HepG2 (cell line): ENCODE data around the gene STX10. TPM values are rescaled to one million over a fixed set of nuclear protein-coding genes. Genes with fewer than 3 reads are reported as not detected.
A peak's percentile ranks its signal among the peaks of the same experiment; 100 is the strongest.

Experiments used
- GFI1 ChIP-seq: sonication (generic); formaldehyde crosslinking; IDR thresholded peaks from 2 replicates; pipeline ENCODE4 v1.5.0; 2020; ENCODE audit warnings: missing genetic modification reagents, mild to moderate bottlenecking, borderline replicate concordance
- HDAC6 ChIP-seq: fragments of 200-600 bp; sonication (generic); IDR thresholded peaks from 2 replicates; pipeline ENCODE4 v1.7.0; 2017; ENCODE audit warnings: mild to moderate bottlenecking, antibody characterized with exemption, low read length, low read depth
- PCBP2 ChIP-seq: fragments of 200-400 bp; formaldehyde crosslinking; optimal IDR thresholded peaks from 2 replicates; pipeline ENCODE3; 2018; ENCODE audit warnings: low read length, low read depth; ENCODE audit not compliant: poor library complexity, severe bottlenecking
- RBM39 ChIP-seq: fragments of 200-400 bp; formaldehyde crosslinking; IDR thresholded peaks from one replicate; pipeline ENCODE4 v1.6.1; 2018; ENCODE audit warnings: antibody characterized with exemption, mild to moderate bottlenecking, low read depth, low read length; ENCODE audit not compliant: poor library complexity, severe bottlenecking
- SRSF1 ChIP-seq: fragments of 200-400 bp; formaldehyde crosslinking; optimal IDR thresholded peaks from 2 replicates; pipeline ENCODE3; 2017; ENCODE audit warnings: mild to moderate bottlenecking, low read depth, low read length, moderate library complexity
- TFDP1 ChIP-seq: IDR thresholded peaks from 2 replicates; pipeline ENCODE4 v1.6.1; 2016; ENCODE audit warnings: missing compliant biosample characterization, missing genetic modification reagents, borderline replicate concordance
- THRA ChIP-seq: sonication (generic); formaldehyde crosslinking; IDR thresholded peaks from 2 replicates; pipeline ENCODE4 v1.4.0; 2020; ENCODE audit warnings: missing genetic modification reagents, borderline replicate concordance
- ZBTB10 ChIP-seq: sonication (generic); formaldehyde crosslinking; IDR thresholded peaks from 2 replicates; pipeline ENCODE4 v1.4.0; 2020; ENCODE audit warnings: missing genetic modification reagents, borderline replicate concordance
- ZBTB40 ChIP-seq, 2 experiments: fragments of 450-650 bp in 1 of 2; sonication (generic) in 1 of 2; formaldehyde crosslinking in 1 of 2; IDR thresholded peaks; 2 replicates each; pipeline versions ENCODE4 v1.6.1 to v1.8.0; 2016 to 2022; ENCODE audit warnings: antibody characterized with exemption in 1 of 2, mild to moderate bottlenecking in 1 of 2, missing genetic modification reagents in 1 of 2
- ZNF207 ChIP-seq: fragments of 450-650 bp; IDR thresholded peaks from 2 replicates; pipeline ENCODE4 v1.6.1; 2016; ENCODE audit warnings: antibody characterized with exemption, borderline replicate concordance
- ZNF557 ChIP-seq: sonication (generic); formaldehyde crosslinking; IDR thresholded peaks from 2 replicates; pipeline ENCODE4 v1.4.0; 2020; ENCODE audit warnings: missing genetic modification reagents
- ZNF572 ChIP-seq: sonication (generic); formaldehyde crosslinking; IDR thresholded peaks from 2 replicates; pipeline ENCODE4 v1.5.1; 2020; ENCODE audit warnings: mild to moderate bottlenecking, missing genetic modification reagents
- ZNF674 ChIP-seq: sonication (generic); formaldehyde crosslinking; IDR thresholded peaks from 2 replicates; pipeline ENCODE4 v1.5.0; 2020; ENCODE audit warnings: low read depth, mild to moderate bottlenecking, missing genetic modification reagents
- polyA plus RNA-seq, 8 experiments: library from polyadenylated mRNA; depleted of rRNA in 3 of 8; stranded (reverse) in 7 of 8; unstranded in 1 of 8; fragments of >200 nt; fragmentation: Illumina TruSeq in 4 of 8; extraction: Trizol in 4 of 8; gene quantifications; 2 replicates each; pipeline versions ENCODE4 v1.2.1 to v1.2.3, GENCODE V29; 2011 to 2016; ENCODE audit warnings: low read depth in 4 of 8, missing spikeins in 1 of 8, mixed read lengths in 1 of 8; ENCODE audit not compliant: insufficient read depth in 1 of 8
- total RNA-seq, 5 experiments: library from RNA; depleted of rRNA; stranded (reverse); fragments of >200 nt; fragmentation: Illumina TruSeq; extraction: Trizol; gene quantifications; 2 replicates each; pipeline ENCODE4 v1.2.3, GENCODE V29; 2016; ENCODE audit warnings: low read depth in 1 of 5

STX10 gene
- total and polyA plus RNA-seq, 2 of the 13 experiments (the other 11 are each of a cell fraction or from before 2014, with no cell fraction given): 47.9 to 66.4 TPM

DNA sequence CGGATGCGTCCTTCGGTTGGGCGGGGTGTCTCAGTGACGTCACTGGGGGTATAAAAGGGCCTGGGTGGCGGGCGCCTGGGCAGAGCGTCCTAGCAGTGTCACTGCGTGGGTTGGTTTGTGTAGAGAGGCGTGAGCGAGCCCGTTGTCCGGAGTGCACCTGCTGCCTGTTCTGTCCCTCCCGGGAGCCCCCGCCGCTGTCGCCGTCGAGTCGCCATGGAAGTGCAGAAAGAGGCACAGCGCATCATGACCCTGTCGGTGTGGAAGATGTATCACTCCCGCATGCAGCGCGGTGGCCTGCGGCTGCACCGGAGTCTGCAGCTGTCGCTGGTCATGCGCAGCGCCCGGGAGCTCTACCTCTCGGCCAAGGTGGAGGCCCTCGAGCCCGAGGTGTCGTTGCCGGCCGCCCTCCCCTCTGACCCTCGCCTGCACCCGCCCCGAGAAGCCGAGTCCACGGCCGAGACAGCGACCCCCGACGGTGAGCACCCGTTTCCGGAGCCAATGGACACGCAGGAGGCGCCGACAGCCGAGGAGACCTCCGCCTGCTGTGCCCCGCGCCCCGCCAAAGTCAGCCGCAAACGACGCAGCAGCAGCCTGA lies 2.9 kb upstream of the STX10 start (continued):
- TF ChIP-seq THRA (CRISPR knock-in tag) (peak; percentile 57), RBM39 (peak; percentile 15), TFDP1 (no peak), PCBP2 (no peak), ZBTB10 (CRISPR knock-in tag) (peak; percentile 46; the same call in 1 of the 2 replicates), SRSF1 (peak; percentile 95), ZNF674 (CRISPR knock-in tag) (0 out of 2 replicates have a peak, but pooled peaks have one; percentile 77), ZBTB40 (IDR thresholded peaks at IDR 0.05) (no peak), ZBTB40 (CRISPR knock-in tag; IDR thresholded peaks at IDR 0.05) (no peak), GFI1 (CRISPR knock-in tag) (no peak), ZNF207 (no peak), HDAC6 (no peak), ZNF572 (CRISPR knock-in tag) (no peak), ZNF557 (CRISPR knock-in tag) (no peak)
